Mammary epithelial cell (primary cell): Measurements from ENCODE around the gene COL4A6.

Experiments
- CTCF ChIP-seq, 2 donors: IDR thresholded peaks in 1 of 2; conservative IDR thresholded peaks in 1 of 2; 2 replicates each; pipeline ENCODE4 v1.5.1; 2011 to 2012; ENCODE audit warnings: inconsistent platforms in 2 of 2, low read length in 2 of 2, mild to moderate bottlenecking in 2 of 2, control low read depth in 1 of 2, low read depth in 1 of 2; ENCODE audit not compliant: insufficient read depth in 1 of 2; ENCODE audit errors: extremely low read depth in 1 of 2
- EZH2 ChIP-seq: IDR thresholded peaks from 2 replicates; pipeline ENCODE4 v1.6.1; 2012; ENCODE audit warnings: low read length, inconsistent platforms, borderline replicate concordance

DNA sequence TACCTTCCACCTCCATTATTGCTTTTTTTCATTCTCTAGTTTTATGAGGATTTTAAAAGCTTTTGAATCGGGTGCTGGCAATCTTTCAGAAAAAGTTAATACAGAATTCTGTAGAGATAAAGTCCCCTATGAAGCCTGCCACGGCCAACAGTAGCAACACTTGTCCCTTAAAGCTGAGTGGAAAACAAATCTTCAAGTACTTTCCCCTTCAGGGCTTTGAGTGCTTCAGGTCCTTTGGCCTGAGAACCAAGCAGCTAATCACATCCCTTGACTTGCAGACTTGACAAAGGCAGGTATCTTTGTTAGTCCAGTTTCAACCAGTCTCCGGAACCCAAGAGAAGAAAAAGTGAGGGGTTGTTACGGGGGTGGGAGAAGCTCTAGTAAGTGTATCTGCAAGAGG lies 202.2 kb downstream of the COL4A6 start:
- TF ChIP-seq CTCF (conservative IDR thresholded peaks at IDR 0.05 in 1 of 2, IDR thresholded peaks at IDR 0.05 in 1 of 2; ENCODE audit: extremely low read depth in 1 of 2, insufficient read depth in 1 of 2, low read depth in 1 of 2, low read length in 2 of 2): no peak
- no peak for TF ChIP-seq EZH2
